Keratinocyte (primary cell): ENCODE data around the gene PSMC4.

Source experiments
- EZH2 ChIP-seq: IDR thresholded peaks from one replicate; pipeline ENCODE4 v1.6.1; 2012; ENCODE audit warnings: inconsistent platforms, mild to moderate bottlenecking, low read length, moderate library complexity
- TF ChIP-seq, protein P1 (sequence below), 3 experiments: IDR thresholded peaks in 1 of 3; conservative IDR thresholded peaks in 1 of 3; optimal IDR thresholded peaks in 1 of 3; 2 replicates in 2 of 3; 3 replicates in 1 of 3; pipeline versions ENCODE3 to v1.5.1; 2011; ENCODE audit warnings: low read length in 3 of 3, mild to moderate bottlenecking in 3 of 3, moderate library complexity in 2 of 3, control low read depth in 1 of 3, inconsistent platforms in 1 of 3; ENCODE audit not compliant: insufficient read depth in 2 of 3; ENCODE audit errors: extremely low read depth in 1 of 3

DNA sequence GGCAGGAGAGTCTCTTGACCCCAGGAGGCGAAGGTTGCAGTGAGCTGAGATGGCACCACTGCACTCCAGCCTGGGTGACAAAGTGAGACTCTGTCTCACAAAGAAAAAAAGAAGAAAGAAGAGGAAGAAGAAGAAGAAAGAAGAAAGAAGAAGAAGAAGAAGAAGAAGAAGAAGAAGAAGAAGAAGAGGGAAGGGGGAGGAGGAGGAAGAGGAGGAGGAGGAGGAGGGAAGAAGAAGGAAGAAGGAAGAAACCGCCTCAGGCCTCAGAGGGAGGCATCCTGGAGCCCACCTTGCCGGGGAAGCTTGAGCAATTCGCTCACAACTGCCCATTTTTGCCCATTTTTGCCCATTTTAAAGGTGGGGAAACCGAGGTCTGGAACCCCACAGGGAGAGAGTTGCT lies 46.0 kb upstream of the PSMC4 start:
- no peak for TF ChIP-seq EZH2
- TF ChIP-seq, protein P1, sequence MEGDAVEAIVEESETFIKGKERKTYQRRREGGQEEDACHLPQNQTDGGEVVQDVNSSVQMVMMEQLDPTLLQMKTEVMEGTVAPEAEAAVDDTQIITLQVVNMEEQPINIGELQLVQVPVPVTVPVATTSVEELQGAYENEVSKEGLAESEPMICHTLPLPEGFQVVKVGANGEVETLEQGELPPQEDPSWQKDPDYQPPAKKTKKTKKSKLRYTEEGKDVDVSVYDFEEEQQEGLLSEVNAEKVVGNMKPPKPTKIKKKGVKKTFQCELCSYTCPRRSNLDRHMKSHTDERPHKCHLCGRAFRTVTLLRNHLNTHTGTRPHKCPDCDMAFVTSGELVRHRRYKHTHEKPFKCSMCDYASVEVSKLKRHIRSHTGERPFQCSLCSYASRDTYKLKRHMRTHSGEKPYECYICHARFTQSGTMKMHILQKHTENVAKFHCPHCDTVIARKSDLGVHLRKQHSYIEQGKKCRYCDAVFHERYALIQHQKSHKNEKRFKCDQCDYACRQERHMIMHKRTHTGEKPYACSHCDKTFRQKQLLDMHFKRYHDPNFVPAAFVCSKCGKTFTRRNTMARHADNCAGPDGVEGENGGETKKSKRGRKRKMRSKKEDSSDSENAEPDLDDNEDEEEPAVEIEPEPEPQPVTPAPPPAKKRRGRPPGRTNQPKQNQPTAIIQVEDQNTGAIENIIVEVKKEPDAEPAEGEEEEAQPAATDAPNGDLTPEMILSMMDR (optimal IDR thresholded peaks at IDR 0.05 in 1 of 3, IDR thresholded peaks at IDR 0.05 in 1 of 3, conservative IDR thresholded peaks at IDR 0.05 in 1 of 3; ENCODE audit: extremely low read depth in 1 of 3, insufficient read depth in 2 of 3, low read length in 3 of 3) = no peak
